ENCODE data around the gene D2HGDH. TPM values are rescaled to one million over a fixed set of nuclear protein-coding genes. Genes with fewer than 3 reads are reported as not detected.

D2HGDH gene
- 48.4 and 50.7 TPM in 2 replicates for total RNA-seq (2014; rRNA removed; shearing (Covaris generic))

- in situ Hi-C loops (cut with HindIII; ENCODE audit: low sequenced_read_pairs): no loop called here
- DNase-seq (ENCODE audit: low spot score): peak; percentile 90
Measured at GRCh38 chr2:241734467-241735208, at the start of gene D2HGDH. D2HGDH (plus strand) TSS chr2:241734630; CDS start chr2:241735225, 595 bp downstream.

- in situ Hi-C loops (cut with HindIII; ENCODE audit: low sequenced_read_pairs): no loop called here
- no peak for DNase-seq (ENCODE audit: low spot score)
Measured at GRCh38 chr2:241686324-241686649, 48.1 kb upstream of the D2HGDH start.

GRCh38 chr2:241686650-241687425, 47.6 kb upstream of the D2HGDH start, which contains the start of gene DTYMK:
DTYMK (minus strand) TSS chr2:241686815; CDS start chr2:241686783, 32 bp downstream.
- in situ Hi-C loops (cut with HindIII; ENCODE audit: low sequenced_read_pairs): no loop called here
- DNase-seq (ENCODE audit: low spot score): peak; percentile 96

GRCh38 chr2:241689306-241689705, 45.1 kb upstream of the D2HGDH start:
- in situ Hi-C loops (cut with HindIII; ENCODE audit: low sequenced_read_pairs): no loop called here

GRCh38 chr2:241690202-241690717, 44.2 kb upstream of the D2HGDH start:
- no peak for DNase-seq (ENCODE audit: low spot score)

More at GRCh38 chr2:241689306-241689705, 45.1 kb upstream of the D2HGDH start:
- DNase-seq (ENCODE audit: low spot score): no peak

GRCh38 chr2:241692448-241692847, 42.0 kb upstream of the D2HGDH start:
- in situ Hi-C loops (cut with HindIII; ENCODE audit: low sequenced_read_pairs): no loop called here
- DNase-seq (ENCODE audit: low spot score): no peak

More at GRCh38 chr2:241690202-241690717, 44.2 kb upstream of the D2HGDH start:
- in situ Hi-C loops (cut with HindIII; ENCODE audit: low sequenced_read_pairs): no loop called here

GRCh38 chr2:241695651-241696050, 38.8 kb upstream of the D2HGDH start:
- in situ Hi-C loops (cut with HindIII; ENCODE audit: low sequenced_read_pairs): no loop called here
- DNase-seq (ENCODE audit: low spot score): no peak

GRCh38 chr2:241701149-241701398, 33.4 kb upstream of the D2HGDH start:
- in situ Hi-C loops (cut with HindIII; ENCODE audit: low sequenced_read_pairs): no loop called here
- DNase-seq (ENCODE audit: low spot score): no peak

GRCh38 chr2:241701399-241702154, 32.9 kb upstream of the D2HGDH start, which contains the start of gene ING5:
ING5 (plus strand) TSS chr2:241702039; CDS start chr2:241702066, 27 bp downstream.
- in situ Hi-C loops (cut with HindIII; ENCODE audit: low sequenced_read_pairs): no loop called here
- peak; percentile 89 for DNase-seq (ENCODE audit: low spot score)

GRCh38 chr2:241702155-241703031, 32.0 kb upstream of the D2HGDH start:
- peak; percentile 86 for DNase-seq (ENCODE audit: low spot score)
- in situ Hi-C loops (cut with HindIII; ENCODE audit: low sequenced_read_pairs): no loop called here

- DNase-seq (ENCODE audit: low spot score): peak; percentile 38
- in situ Hi-C loops (cut with HindIII; ENCODE audit: low sequenced_read_pairs): no loop called here
Measured at GRCh38 chr2:241703032-241703604, 31.3 kb upstream of the D2HGDH start.

- in situ Hi-C loops (cut with HindIII; ENCODE audit: low sequenced_read_pairs): no loop called here
- DNase-seq (ENCODE audit: low spot score): no peak
Measured at GRCh38 chr2:241706537-241706936, 27.9 kb upstream of the D2HGDH start.

GRCh38 chr2:241708879-241709278, 25.6 kb upstream of the D2HGDH start:
- no peak for DNase-seq (ENCODE audit: low spot score)
- in situ Hi-C loops (cut with HindIII; ENCODE audit: low sequenced_read_pairs): no loop called here

GRCh38 chr2:241719093-241719492, 15.3 kb upstream of the D2HGDH start:
- DNase-seq (ENCODE audit: low spot score): no peak
- in situ Hi-C loops (cut with HindIII; ENCODE audit: low sequenced_read_pairs): no loop called here

GRCh38 chr2:241720099-241720498, 14.3 kb upstream of the D2HGDH start:
- DNase-seq (ENCODE audit: low spot score): no peak
- in situ Hi-C loops (cut with HindIII; ENCODE audit: low sequenced_read_pairs): no loop called here

GRCh38 chr2:241720560-241720959, 13.9 kb upstream of the D2HGDH start:
- no peak for DNase-seq (ENCODE audit: low spot score)
- in situ Hi-C loops (cut with HindIII; ENCODE audit: low sequenced_read_pairs): no loop called here

- no peak for DNase-seq (ENCODE audit: low spot score)
- in situ Hi-C loops (cut with HindIII; ENCODE audit: low sequenced_read_pairs): no loop called here
Measured at GRCh38 chr2:241721852-241722251, 12.6 kb upstream of the D2HGDH start.

- in situ Hi-C loops (cut with HindIII; ENCODE audit: low sequenced_read_pairs): no loop called here
- no peak for DNase-seq (ENCODE audit: low spot score)
Measured at GRCh38 chr2:241722896-241723454, 11.5 kb upstream of the D2HGDH start.

Data from G401 (cell line).